ENCODE data around the gene WWOX. TPM values are rescaled to one million over a fixed set of nuclear protein-coding genes. Genes with fewer than 3 reads are reported as not detected.

WWOX gene
- total and polyA plus RNA-seq, 2 of the 13 experiments (the other 11 are each of a cell fraction or from before 2014, with no cell fraction given): 9.1 to 37.4 TPM

- TF ChIP-seq MYNN (CRISPR knock-in tag; IDR thresholded peaks at IDR 0.05; ENCODE audit: low read depth): no peak
Observed at GRCh38 chr16:78303946-78304345, 204.5 kb downstream of the WWOX start (continued).

DNA sequence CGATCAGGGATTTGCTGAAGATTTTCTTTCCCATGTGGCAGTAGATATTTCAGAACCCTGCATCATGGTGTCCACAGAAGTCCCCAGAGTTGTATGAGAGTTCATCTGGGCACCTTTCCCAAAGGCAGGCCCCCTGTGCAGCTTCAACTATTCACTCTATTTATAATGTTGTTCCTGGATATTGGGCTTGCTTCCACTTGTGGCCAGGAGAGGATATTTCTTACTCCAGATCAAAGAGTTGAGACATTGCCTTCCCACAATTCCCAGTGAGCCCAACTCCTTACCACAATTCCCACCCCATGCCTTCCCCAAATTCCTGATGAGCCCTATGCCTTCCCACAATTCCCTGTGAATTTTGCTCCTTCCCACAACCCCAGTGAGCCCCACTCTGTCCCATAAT, 206.9 kb downstream of the WWOX start:
- TF ChIP-seq ZNF205 (CRISPR knock-in tag; IDR thresholded peaks at IDR 0.05) (no peak), KAT7 (CRISPR knock-in tag; IDR thresholded peaks at IDR 0.05; ENCODE audit: borderline replicate concordance) (no peak), GATA4 (IDR thresholded peaks at IDR 0.05; ENCODE audit: borderline replicate concordance, low read depth) (no peak), MBD4 (IDR thresholded peaks at IDR 0.05; ENCODE audit: borderline replicate concordance, low read length) (no peak)
- TF ChIP-seq, protein P1, sequence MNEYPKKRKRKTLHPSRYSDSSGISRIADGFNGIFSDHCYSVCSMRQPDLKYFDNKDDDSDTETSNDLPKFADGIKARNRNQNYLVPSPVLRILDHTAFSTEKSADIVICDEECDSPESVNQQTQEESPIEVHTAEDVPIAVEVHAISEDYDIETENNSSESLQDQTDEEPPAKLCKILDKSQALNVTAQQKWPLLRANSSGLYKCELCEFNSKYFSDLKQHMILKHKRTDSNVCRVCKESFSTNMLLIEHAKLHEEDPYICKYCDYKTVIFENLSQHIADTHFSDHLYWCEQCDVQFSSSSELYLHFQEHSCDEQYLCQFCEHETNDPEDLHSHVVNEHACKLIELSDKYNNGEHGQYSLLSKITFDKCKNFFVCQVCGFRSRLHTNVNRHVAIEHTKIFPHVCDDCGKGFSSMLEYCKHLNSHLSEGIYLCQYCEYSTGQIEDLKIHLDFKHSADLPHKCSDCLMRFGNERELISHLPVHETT (CRISPR knock-in tag; conservative IDR thresholded peaks at IDR 0.05): no peak
- ATAC-seq: no peak
- H2AFZ ChIP-seq (ENCODE audit: low read length): no peak overlapping the region
- WGBS (ENCODE audit: low lambda C conversion rate): 100% methylated on average over 1 of the region's 1 CpG
- no peak overlapping the region for H3K4me2 ChIP-seq (ENCODE audit: low read depth, low read length)
- BruUV-seq (replicated peaks): no TSS peak
- no peak for DNase-seq (ENCODE audit: low spot score)
- no peaks in the 10 kb centered on the region for H4K20me1 ChIP-seq (ENCODE audit: insufficient read depth, low read length)
- in situ Hi-C loops (cut with HindIII; ENCODE audit: extremely low pct_ligation_motif_present, low pct_unique_long_range_greater_than_20kb): no loop called here
- CTCF ChIA-PET (ENCODE audit: low intra/inter-chr PET ratio, low total read pairs): no interaction called here
- H3K36me3 ChIP-seq (replicated peaks in 1 of 2; ENCODE audit: control insufficient read depth in 1 of 2, insufficient read depth in 2 of 2, low read length in 2 of 2): no peaks in the 10 kb centered on the region
- H3K4me3 ChIP-seq (replicated peaks in 1 of 3; ENCODE audit: insufficient read depth in 1 of 3, low read depth in 2 of 3, low read length in 3 of 3): no peak overlapping the region
- intact Hi-C loops (cut with micrococcal nuclease; ENCODE audit: unreplicated experiment): no loop called here
- FAIRE-seq: no peak
- POLR2A ChIA-PET: no interaction called here
- peaks cover 10% of the 10 kb centered on the region for H3K4me1 ChIP-seq (ENCODE audit: insufficient read depth, low read length)
- no peaks in the 10 kb centered on the region for H3K9me3 ChIP-seq (ENCODE audit: low read length)
- H3K27me3 ChIP-seq (ENCODE audit: control insufficient read depth in 1 of 2, insufficient read depth in 2 of 2, low read length in 2 of 2): no peaks in the 10 kb centered on the region
- H3K9ac ChIP-seq (ENCODE audit: insufficient read depth, low read depth, low read length): no peak overlapping the region
- no peaks in the 10 kb centered on the region for H3K79me2 ChIP-seq (ENCODE audit: insufficient read depth, low read length)
- H3K27ac ChIP-seq (ENCODE audit: extremely low read length, insufficient read depth, low read length): no peak overlapping the region
